ENCODE measurements around the gene RIMS1.

Gene RIMS1

GRCh38 chr6:72149715-72150114 is 263.4 kb downstream of the RIMS1 start:
- TF ChIP-seq CTCF (IDR thresholded peaks at IDR 0.05; ENCODE audit: insufficient read depth, low read length, poor library complexity, severe bottlenecking), result no peak
- no peaks in the 10 kb centered on the region for H3K9me2 ChIP-seq (replicated peaks; ENCODE audit: insufficient read depth, low read length)
- H3F3A ChIP-seq (ENCODE audit: insufficient read depth), result no peaks in the 10 kb centered on the region
- no peaks in the 10 kb centered on the region for H3K27me3 ChIP-seq (ENCODE audit: low read length)
- H2AFZ ChIP-seq (ENCODE audit: low read depth, low read length, severe bottlenecking), result no peak overlapping the region
- no peak overlapping the region for H3K27ac ChIP-seq (ENCODE audit: low read depth, low read length)
- H3K79me2 ChIP-seq (ENCODE audit: insufficient read depth, low read length), result no peaks in the 10 kb centered on the region
- H3K9ac ChIP-seq (ENCODE audit: low read length), result no peak overlapping the region
- H4K20me1 ChIP-seq (ENCODE audit: low read depth, low read length), result no peaks in the 10 kb centered on the region
- H3K9me3 ChIP-seq (ENCODE audit: insufficient read depth, low read length), result peaks cover 9% of the 10 kb centered on the region; the same call in 1 of the 2 replicates
- H3K4me3 ChIP-seq (ENCODE audit: insufficient read depth, low read length, poor library complexity, severe bottlenecking), result no peak overlapping the region
- no peak overlapping the region for H3K4me2 ChIP-seq (ENCODE audit: low read depth, low read length, poor library complexity, severe bottlenecking)
- H3K36me3 ChIP-seq (ENCODE audit: low read length), result no peaks in the 10 kb centered on the region

- Histone ChIP-seq H2AFZ (ENCODE audit: low read depth, low read length, severe bottlenecking) (no peak overlapping the region), H3K4me3 (ENCODE audit: insufficient read depth, low read length, poor library complexity, severe bottlenecking) (no peak overlapping the region), H3K79me2 (ENCODE audit: insufficient read depth, low read length) (no peaks in the 10 kb centered on the region), H3K4me2 (ENCODE audit: low read depth, low read length, poor library complexity, severe bottlenecking) (no peak overlapping the region), H4K20me1 (ENCODE audit: low read depth, low read length) (no peaks in the 10 kb centered on the region), H3K9ac (ENCODE audit: low read length) (no peak overlapping the region), H3K36me3 (ENCODE audit: low read length) (no peaks in the 10 kb centered on the region), H3K9me3 (ENCODE audit: insufficient read depth, low read length) (peaks cover 9% of the 10 kb centered on the region; the same call in 1 of the 2 replicates), H3K9me2 (replicated peaks; ENCODE audit: insufficient read depth, low read length) (no peaks in the 10 kb centered on the region), H3K27me3 (ENCODE audit: low read length) (no peaks in the 10 kb centered on the region), H3K27ac (ENCODE audit: low read depth, low read length) (no peak overlapping the region), H3F3A (ENCODE audit: insufficient read depth) (no peaks in the 10 kb centered on the region)
- TF ChIP-seq CTCF (IDR thresholded peaks at IDR 0.05; ENCODE audit: insufficient read depth, low read length, poor library complexity, severe bottlenecking), result no peak
- no peak for TF ChIP-seq EZH2phosphoT487 (conservative IDR thresholded peaks at IDR 0.05; ENCODE audit: low read length)
Measured at GRCh38 chr6:72151742-72152141, 265.4 kb downstream of the RIMS1 start.

- Histone ChIP-seq H4K20me1 (ENCODE audit: low read depth, low read length) (no peaks in the 10 kb centered on the region), H3K79me2 (ENCODE audit: insufficient read depth, low read length) (no peaks in the 10 kb centered on the region), H3K27me3 (ENCODE audit: low read length) (no peaks in the 10 kb centered on the region), H3K9me3 (ENCODE audit: insufficient read depth, low read length) (no peaks in the 10 kb centered on the region), H3K4me3 (ENCODE audit: insufficient read depth, low read length, poor library complexity, severe bottlenecking) (no peak overlapping the region), H3K27ac (ENCODE audit: low read depth, low read length) (no peak overlapping the region), H3K9me2 (replicated peaks; ENCODE audit: insufficient read depth, low read length) (no peaks in the 10 kb centered on the region), H3K4me2 (ENCODE audit: low read depth, low read length, poor library complexity, severe bottlenecking) (no peak overlapping the region), H2AFZ (ENCODE audit: low read depth, low read length, severe bottlenecking) (no peak overlapping the region), H3F3A (ENCODE audit: insufficient read depth) (no peaks in the 10 kb centered on the region), H3K36me3 (ENCODE audit: low read length) (no peaks in the 10 kb centered on the region), H3K9ac (ENCODE audit: low read length) (no peak overlapping the region)
- TF ChIP-seq CTCF (IDR thresholded peaks at IDR 0.05; ENCODE audit: insufficient read depth, low read length, poor library complexity, severe bottlenecking) (no peak), EZH2phosphoT487 (conservative IDR thresholded peaks at IDR 0.05; ENCODE audit: low read length) (no peak)
Measured at GRCh38 chr6:72175916-72176315, 289.6 kb downstream of the RIMS1 start.

Measured in SU-DHL-6 (cell line).